Forelimb muscle (tissue), 1 donor: Measurements from ENCODE around the gene MOGAT2. TPM values are rescaled to one million over a fixed set of nuclear protein-coding genes. Genes with fewer than 3 reads are reported as not detected.

Experiments used
- DNase-seq: peaks from one replicate; pipeline ENCODE4 v3.0.0-alpha.2; 2013; ENCODE audit warnings: low read depth
- polyA plus RNA-seq: library from polyadenylated mRNA; unstranded; fragments of 120-200 nt; gene quantifications from one replicate; pipeline ENCODE4 v1.2.1, GENCODE V29; 2013; ENCODE audit not compliant: insufficient read length

Gene MOGAT2
- polyA plus RNA-seq, 1 donor = not detected

DNA sequence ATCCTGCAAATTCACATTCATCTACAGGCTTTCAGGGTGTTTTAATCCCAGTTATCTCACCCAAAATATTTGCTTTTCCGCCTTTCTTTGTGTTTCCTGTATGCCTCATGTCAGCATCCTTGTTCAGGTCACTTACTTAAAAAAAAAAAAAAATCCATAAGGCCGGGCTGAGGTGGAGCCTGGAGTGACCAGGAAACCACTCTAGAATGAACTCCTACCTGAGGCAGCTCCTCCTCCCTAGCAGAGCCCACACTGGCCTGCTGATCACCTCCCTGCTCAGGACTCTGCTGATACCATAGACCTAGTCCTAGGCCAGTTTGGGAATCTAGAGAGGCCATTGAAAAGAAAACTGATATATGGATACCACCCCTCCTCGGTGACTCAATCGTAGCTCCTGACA is 42.2 kb downstream of the MOGAT2 start:
- no peak for DNase-seq

- DNase-seq = no peak
Observed at GRCh38 chr11:75760243-75760642, 42.6 kb downstream of the MOGAT2 start.

GRCh38 chr11:75760710-75761493 is 43.3 kb downstream of the MOGAT2 start:
- no peak for DNase-seq

DNA sequence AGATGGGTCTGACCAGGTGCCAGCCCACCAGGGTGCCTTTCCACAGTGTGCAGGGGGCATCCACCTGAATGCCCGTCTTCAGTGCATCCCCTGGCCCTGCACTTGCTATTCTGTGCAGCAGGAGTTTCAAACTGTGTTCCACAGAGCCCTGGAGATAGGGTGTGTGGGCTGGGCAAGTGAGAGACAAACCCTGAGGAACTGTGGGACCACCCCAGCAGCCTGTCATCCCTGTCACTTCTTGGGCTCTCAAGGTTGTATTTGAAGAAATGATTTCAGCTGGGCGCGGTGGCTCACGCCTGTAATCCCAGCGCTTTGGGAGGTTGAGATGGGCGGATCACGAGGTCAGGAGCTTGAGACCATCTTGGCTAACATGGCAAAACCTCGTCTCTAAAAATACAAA is 44.5 kb downstream of the MOGAT2 start:
- DNase-seq = no peak

DNA sequence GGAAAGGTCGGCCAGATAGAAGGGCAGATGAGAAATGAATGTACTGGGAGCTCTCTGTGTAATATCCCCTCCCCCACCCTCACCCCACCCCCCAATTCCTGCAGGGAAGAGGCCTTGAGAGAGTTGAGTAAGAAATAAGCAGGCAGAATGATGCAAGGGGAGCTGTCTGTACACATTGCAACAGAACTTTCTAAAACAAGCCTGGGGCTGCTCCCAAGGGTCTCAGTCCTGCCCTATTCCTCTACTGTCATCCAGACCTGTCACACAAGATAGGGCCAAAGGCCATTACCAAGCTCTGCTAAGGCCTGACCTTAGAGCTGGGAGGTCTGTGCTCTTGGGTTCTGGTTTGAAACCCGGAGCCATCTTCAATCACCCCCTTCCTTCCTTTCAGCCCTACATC is 45.2 kb downstream of the MOGAT2 start:
- DNase-seq = no peak

DNA sequence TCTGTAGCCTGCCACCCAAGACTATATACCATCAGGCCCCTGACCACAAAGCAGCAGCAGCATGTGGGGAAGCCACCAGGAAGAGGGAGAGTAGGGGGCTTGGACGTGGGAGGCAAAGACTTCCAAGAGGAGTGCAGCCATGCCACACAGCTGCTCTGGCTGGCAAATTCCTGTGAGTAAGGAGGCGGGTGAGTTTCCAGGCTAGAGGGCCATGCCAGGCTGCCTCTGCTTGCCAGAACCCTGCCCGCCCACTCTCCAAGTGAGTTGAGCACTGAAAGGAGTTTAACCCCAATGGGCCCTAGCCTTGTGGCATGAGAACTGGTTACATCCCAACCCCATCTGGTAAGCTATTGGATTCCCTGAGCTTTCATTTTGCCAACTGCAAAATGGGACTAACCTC is 46.2 kb downstream of the MOGAT2 start:
- no peak for DNase-seq

- DNase-seq = no peak
Observed at GRCh38 chr11:75765116-75765515, 47.5 kb downstream of the MOGAT2 start.

GRCh38 chr11:75766443-75767227 is 49.0 kb downstream of the MOGAT2 start:
- DNase-seq = no peak

- no peak for DNase-seq
Observed at GRCh38 chr11:75767228-75767572, 49.6 kb downstream of the MOGAT2 start.

DNA sequence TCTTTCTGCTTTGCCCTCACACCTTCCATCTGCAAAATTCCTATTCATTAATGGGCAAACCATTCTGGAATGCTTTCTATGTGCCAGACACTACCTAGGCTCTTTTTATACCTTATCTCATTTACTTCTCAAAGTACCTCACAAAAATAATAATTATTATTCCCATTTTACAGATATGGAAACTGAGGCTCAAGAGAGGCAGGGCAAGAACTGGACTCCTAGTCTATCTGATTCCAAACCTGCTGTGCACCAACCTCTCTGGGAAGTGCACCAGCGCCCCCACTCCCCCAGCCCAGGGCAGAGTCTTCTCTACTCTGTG is 50.1 kb downstream of the MOGAT2 start:
- DNase-seq = no peak

- DNase-seq = no peak
Observed at GRCh38 chr11:75768112-75768908, 50.7 kb downstream of the MOGAT2 start, which contains the start of gene DGAT2. TSS of gene DGAT2 (plus strand) at chr11:75768778. CDS start at chr11:75768992, 214 bp downstream.

DNA sequence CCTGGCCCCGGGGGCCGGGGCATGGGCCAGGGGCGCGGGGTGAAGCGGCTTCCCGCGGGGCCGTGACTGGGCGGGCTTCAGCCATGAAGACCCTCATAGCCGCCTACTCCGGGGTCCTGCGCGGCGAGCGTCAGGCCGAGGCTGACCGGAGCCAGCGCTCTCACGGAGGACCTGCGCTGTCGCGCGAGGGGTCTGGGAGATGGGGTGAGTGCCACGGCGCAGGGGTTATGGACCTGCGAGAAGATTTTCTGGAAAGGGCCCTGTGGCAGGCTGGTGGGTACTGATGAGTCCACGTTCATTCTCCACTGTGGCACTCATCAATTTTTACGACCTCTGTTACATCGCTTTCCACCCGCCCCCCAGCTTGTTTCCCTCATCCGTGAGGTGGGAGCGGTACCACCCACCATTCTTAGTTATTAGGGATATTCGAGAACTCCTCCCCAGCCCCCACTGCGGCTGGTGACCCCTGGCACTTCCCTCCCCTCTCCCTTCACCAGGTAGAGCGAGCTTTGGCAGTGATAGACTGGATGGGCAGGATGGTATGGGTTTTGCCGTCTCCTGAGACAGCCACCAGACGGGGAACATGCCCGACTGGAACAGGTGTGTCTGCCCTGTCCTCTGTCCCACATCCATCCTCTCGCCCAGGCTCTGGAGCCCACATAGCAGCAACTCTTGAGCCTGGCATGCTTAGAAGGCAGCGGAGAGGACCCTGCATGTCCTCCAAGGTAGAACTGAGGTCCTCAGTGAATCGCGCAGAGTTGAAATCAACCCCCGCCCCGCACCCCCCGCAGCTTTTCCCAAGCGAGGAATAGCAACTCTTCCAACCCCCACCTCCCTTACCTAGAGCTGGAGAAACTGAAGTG is 51.5 kb downstream of the MOGAT2 start:
- DNase-seq = no peak

GRCh38 chr11:75770102-75770501 is 52.5 kb downstream of the MOGAT2 start:
- no peak for DNase-seq

DNA sequence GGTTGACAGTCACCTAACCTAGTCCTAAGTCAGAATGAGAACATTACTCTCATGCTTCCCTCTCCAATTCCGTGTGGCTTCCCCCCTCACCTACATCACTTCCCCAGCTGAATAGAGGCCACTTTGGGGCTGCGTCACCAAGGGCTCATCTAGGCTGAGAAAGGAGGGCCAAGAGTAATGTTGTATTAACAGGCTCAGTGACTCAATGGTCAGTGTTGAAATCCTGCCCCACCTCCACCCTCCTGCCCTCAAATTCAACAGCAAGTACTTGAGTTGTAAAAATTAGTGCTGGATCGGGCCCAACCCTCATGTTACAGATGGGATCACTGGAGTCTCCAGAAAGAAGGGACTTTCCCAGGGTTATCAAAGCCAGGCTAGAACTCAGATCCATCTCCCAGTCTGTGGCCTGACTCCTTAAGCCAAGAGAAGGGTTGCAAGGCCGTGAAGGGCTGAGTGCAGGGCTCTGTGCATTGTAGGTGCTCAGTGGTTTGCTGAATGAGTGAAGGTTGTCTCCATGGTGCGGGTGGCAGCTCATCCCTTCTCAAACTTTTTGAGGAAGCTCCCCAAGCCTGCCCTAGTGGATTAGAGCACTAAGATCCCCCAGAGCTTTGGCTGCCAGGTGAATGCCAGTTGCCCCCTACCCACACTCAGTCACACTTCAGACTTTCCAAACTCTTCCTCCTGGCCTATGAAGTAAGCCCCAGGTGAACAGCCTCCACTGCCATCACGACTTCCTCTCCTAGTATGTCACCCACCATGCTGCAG is 54.2 kb downstream of the MOGAT2 start:
- no peak for DNase-seq

- no peak for DNase-seq
Observed at GRCh38 chr11:75773595-75774353, 56.1 kb downstream of the MOGAT2 start.

GRCh38 chr11:75775056-75775455 is 57.4 kb downstream of the MOGAT2 start:
- DNase-seq = no peak

GRCh38 chr11:75776546-75776945 is 58.9 kb downstream of the MOGAT2 start:
- DNase-seq = no peak

- DNase-seq = no peak
Observed at GRCh38 chr11:75777461-75778110, 59.9 kb downstream of the MOGAT2 start.

DNA sequence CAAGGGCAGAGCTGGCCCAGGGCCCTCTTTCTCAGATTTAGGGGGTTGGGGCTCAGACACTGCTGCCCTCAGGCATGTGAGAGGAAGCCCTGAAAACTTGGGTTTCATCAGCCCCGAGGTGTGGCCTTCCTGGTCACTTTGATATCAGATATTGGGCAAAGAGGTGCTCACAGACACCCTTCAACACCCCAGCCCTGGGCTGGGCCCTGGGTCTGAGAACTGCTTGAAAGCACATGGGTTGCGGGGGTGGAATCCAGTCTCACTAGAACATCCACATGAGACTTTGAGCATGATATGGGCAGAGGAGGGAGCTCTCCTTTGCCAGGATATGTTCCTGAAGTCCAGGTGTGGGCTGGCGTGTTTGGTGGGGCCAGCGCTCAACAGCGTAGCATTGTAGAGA is 61.3 kb downstream of the MOGAT2 start:
- no peak for DNase-seq
